GM18873 (cell line): Measurements from ENCODE around the gene APOBEC3F.

Experiments
- ATAC-seq: cut with Tn5 transposase; IDR thresholded peaks from one replicate; pipeline ENCODE4 v1.9.1; 2021; ENCODE audit warnings: mild to moderate bottlenecking, moderate library complexity, moderate number of reproducible peaks; ENCODE audit not compliant: unreplicated experiment, low FRiP score

Gene APOBEC3F

GRCh38 chr22:39090426-39091064 lies 49.9 kb downstream of the APOBEC3F start:
- no peak for ATAC-seq

- ATAC-seq = no peak
These were observed 50.7 kb downstream of the APOBEC3F start for GRCh38 chr22:39091126-39092081.

- no peak for ATAC-seq
These were observed 51.6 kb downstream of the APOBEC3F start for GRCh38 chr22:39092111-39092862.

GRCh38 chr22:39094717-39095389 lies 54.2 kb downstream of the APOBEC3F start:
- ATAC-seq = no peak

- no peak for ATAC-seq
These were observed 55.3 kb downstream of the APOBEC3F start for GRCh38 chr22:39095971-39096370.

GRCh38 chr22:39097098-39098020 lies 56.7 kb downstream of the APOBEC3F start, which contains the start of gene APOBEC3H:
TSS of gene APOBEC3H (plus strand) at chr22:39097244. CDS start at chr22:39100279, 3,035 bp downstream.
- no peak for ATAC-seq

- no peak for ATAC-seq
These were observed 57.4 kb downstream of the APOBEC3F start for GRCh38 chr22:39098026-39098425.

- no peak for ATAC-seq
These were observed 57.9 kb downstream of the APOBEC3F start for GRCh38 chr22:39098576-39098975.

- ATAC-seq = no peak
These were observed 60.6 kb downstream of the APOBEC3F start for GRCh38 chr22:39101226-39101625.

GRCh38 chr22:39103431-39103830 lies 62.8 kb downstream of the APOBEC3F start:
- no peak for ATAC-seq
